ENCODE results near the gene AURKAIP1. TPM values are rescaled to one million over a fixed set of nuclear protein-coding genes. Genes with fewer than 3 reads are reported as not detected.
A peak's percentile ranks its signal among the peaks of the same experiment; 100 is the strongest.

The AURKAIP1 gene
- total RNA-seq, 4 donors from 2014 or later = 122 to 172 (median 134) TPM

GRCh38 chr1:1399187-1399871 is 24.3 kb upstream of the AURKAIP1 start, which contains the start of gene CCNL2:
TSS of gene CCNL2 (minus strand) at chr1:1399335. CDS start at chr1:1399306, 29 bp downstream.
- peak; percentile 97 to 100 (median 99) for DNase-seq
- Histone ChIP-seq H3K27me3 (no peaks in the 10 kb centered on the region), H3K27ac (peak within 1 kb of the TSS; percentile 81 to 87 (median 84)), H3K4me1 (peaks cover 3 to 33% (median 13%) of the 10 kb centered on the region in 4 donors), H3K36me3 (peaks cover 0 to 68% (median 0%) of the 10 kb centered on the region in 3 donors), H3K4me3 (peak within 1 kb of the TSS; percentile 83 to 95 (median 92)), H3K9me3 (no peaks in the 10 kb centered on the region)
- TF ChIP-seq CTCF (IDR thresholded peaks at IDR 0.05) = peak; percentile 28 to 80 (median 76)
- TF ChIP-seq POLR2A (IDR thresholded peaks at IDR 0.05) = peak; percentile 66 to 78

- no peak for TF ChIP-seq POLR2A (IDR thresholded peaks at IDR 0.05)
- no peak for TF ChIP-seq CTCF (IDR thresholded peaks at IDR 0.05)
- H3K27ac ChIP-seq = peak overlapping the region; percentile 81 to 87 (median 84)
- DNase-seq = no peak
- peaks cover 0 to 69% (median 0%) of the 10 kb centered on the region in 3 donors for H3K36me3 ChIP-seq
- H3K4me1 ChIP-seq = peaks cover 3 to 33% (median 13%) of the 10 kb centered on the region in 4 donors
- H3K9me3 ChIP-seq = no peaks in the 10 kb centered on the region
- no peaks in the 10 kb centered on the region for H3K27me3 ChIP-seq
- H3K4me3 ChIP-seq = peak overlapping the region; percentile 83 to 95 (median 92)
These were observed 23.7 kb upstream of the AURKAIP1 start for GRCh38 chr1:1398677-1399186.

DNA sequence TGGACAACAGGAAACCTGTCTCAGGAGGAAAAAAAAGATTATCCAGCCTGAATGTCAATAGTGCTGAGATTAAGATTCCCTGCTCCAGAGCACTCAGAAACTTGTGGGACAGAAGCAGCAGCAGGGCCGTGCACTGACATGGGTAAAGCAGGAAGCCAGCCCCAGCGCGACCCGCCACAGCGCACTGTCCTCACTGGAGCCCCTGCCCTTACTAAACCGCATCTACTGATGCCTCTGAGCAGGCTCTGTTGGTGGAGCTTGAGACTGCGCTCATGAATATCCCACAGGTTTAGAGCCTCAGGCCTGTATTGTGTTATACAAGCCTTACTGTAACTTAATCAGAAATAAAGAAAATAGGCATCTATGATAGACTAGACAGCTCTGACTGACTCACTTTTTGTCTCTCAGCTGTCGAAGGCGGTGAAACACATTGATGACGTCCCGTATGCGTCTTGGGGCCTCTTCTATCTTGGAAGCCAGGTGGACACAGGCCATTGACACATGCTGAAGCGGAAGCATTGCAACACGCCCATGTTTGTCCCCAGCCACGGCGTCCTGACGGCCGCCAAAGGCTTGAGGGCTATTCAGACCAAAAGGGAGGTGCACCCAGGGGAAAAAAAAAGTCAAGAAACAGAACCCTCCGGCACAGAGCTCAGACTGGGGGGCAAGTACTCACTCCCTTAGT is 23.0 kb upstream of the AURKAIP1 start:
- Histone ChIP-seq H3K4me3 (peak overlapping the region; percentile 83 to 95 (median 92)), H3K27ac (peak overlapping the region in 3 of 4 donors; percentile 83 to 87 (median 85)), H3K36me3 (peaks cover 0 to 69% (median 0%) of the 10 kb centered on the region in 3 donors), H3K9me3 (no peaks in the 10 kb centered on the region), H3K4me1 (peaks cover 3 to 33% (median 13%) of the 10 kb centered on the region in 4 donors), H3K27me3 (no peaks in the 10 kb centered on the region)
- TF ChIP-seq CTCF (IDR thresholded peaks at IDR 0.05) = no peak
- TF ChIP-seq POLR2A (IDR thresholded peaks at IDR 0.05) = no peak
- DNase-seq = no peak

DNA sequence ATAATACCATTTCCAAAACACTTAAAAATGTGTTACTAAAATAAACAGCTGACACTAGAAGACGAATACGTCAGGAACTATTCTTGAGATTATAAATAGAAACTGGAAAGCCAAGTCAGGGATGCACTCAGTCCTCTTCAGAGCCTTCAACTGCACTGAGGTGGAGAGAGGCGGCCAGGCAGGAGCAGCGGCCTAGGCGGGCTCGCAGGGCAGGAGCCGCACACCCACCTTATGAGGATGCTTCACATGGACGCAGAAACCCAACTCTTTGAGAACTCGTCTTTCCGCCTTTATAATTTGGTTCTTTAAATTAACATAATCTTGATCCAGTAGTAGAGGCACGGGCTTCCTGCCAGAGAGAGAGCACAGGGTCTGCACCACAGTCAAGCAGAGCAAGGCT is 20.2 kb upstream of the AURKAIP1 start:
- H3K9me3 ChIP-seq = no peaks in the 10 kb centered on the region
- no peak for DNase-seq
- H3K36me3 ChIP-seq = peaks cover 0 to 77% (median 0%) of the 10 kb centered on the region in 3 donors
- H3K4me3 ChIP-seq = no peak overlapping the region
- no peak overlapping the region for H3K27ac ChIP-seq
- H3K27me3 ChIP-seq = no peaks in the 10 kb centered on the region
- peaks cover 3 to 16% (median 8%) of the 10 kb centered on the region in 4 donors for H3K4me1 ChIP-seq
- TF ChIP-seq CTCF (IDR thresholded peaks at IDR 0.05) (no peak), POLR2A (IDR thresholded peaks at IDR 0.05) (no peak)

DNA sequence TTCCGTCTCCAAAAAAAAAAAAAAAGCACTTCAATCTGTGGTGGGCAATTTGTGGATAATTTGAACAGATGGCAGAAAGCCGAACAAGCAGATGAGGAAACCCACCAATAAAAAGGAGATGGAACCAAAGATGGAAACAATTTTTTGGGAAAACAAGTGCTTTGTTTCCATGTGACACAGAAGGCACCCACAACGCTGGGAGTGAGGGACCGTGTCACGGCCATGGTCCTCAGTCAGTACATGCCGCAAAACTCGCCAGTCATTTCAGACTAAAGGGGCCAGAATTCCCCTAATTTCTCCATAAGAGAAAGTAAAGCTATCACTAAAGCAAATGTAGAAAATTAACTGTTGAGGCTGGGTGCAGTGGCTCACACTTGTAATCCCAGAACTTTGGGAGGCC is 19.1 kb upstream of the AURKAIP1 start:
- H3K36me3 ChIP-seq = peaks cover 0 to 88% (median 0%) of the 10 kb centered on the region in 3 donors
- H3K4me1 ChIP-seq = peaks cover 0 to 13% (median 6%) of the 10 kb centered on the region in 4 donors
- H3K27ac ChIP-seq = no peak overlapping the region
- no peaks in the 10 kb centered on the region for H3K27me3 ChIP-seq
- TF ChIP-seq POLR2A (IDR thresholded peaks at IDR 0.05) (no peak), CTCF (IDR thresholded peaks at IDR 0.05) (no peak)
- no peak for DNase-seq
- H3K4me3 ChIP-seq = no peak overlapping the region
- no peaks in the 10 kb centered on the region for H3K9me3 ChIP-seq

Measured in Peyer's patch (tissue), 4 donors.